BLaER1 (cell line): ENCODE measurements around the gene TNFAIP8.
"Not testable (repeated sequence)": the region's sequence is repeated elsewhere in the genome, so short reads cannot be mapped to it uniquely, and the experiment has no call there.

Experiments
- H3K27ac ChIP-seq: shearing (Covaris generic); formaldehyde crosslinking; 2 replicates; pipeline ENCODE4 v1.8.1; 2022
- H3K27me3 ChIP-seq: shearing (Covaris generic); formaldehyde crosslinking; 2 replicates; pipeline ENCODE4 v1.8.1; 2022
- H3K36me3 ChIP-seq: shearing (Covaris generic); formaldehyde crosslinking; 2 replicates; pipeline ENCODE4 v1.8.1; 2022
- H3K4me1 ChIP-seq: shearing (Covaris generic); formaldehyde crosslinking; 2 replicates; pipeline ENCODE4 v1.8.1; 2022
- H3K4me2 ChIP-seq: shearing (Covaris generic); formaldehyde crosslinking; 2 replicates; pipeline ENCODE4 v1.8.1; 2022
- H3K4me3 ChIP-seq: shearing (Covaris generic); formaldehyde crosslinking; 2 replicates; pipeline ENCODE4 v1.8.1; 2022
- H3K9ac ChIP-seq: shearing (Covaris generic); formaldehyde crosslinking; 2 replicates; pipeline ENCODE4 v1.8.1; 2022
- H3K9me3 ChIP-seq: shearing (Covaris generic); formaldehyde crosslinking; 2 replicates; pipeline ENCODE4 v1.8.1; 2022
- H4K20me1 ChIP-seq: shearing (Covaris generic); formaldehyde crosslinking; 2 replicates; pipeline ENCODE4 v1.8.1; 2022
- Cebpa-rat ChIP-seq: shearing (Covaris generic); IDR thresholded peaks from 2 replicates; pipeline ENCODE4 v1.8.1; 2022

Gene TNFAIP8

GRCh38 chr5:119427060-119427459 lies 71.2 kb downstream of the TNFAIP8 start:
- H3K27ac ChIP-seq = no peak overlapping the region
- peaks cover 6% of the 10 kb centered on the region; the same call in 1 of the 2 replicates for H3K4me1 ChIP-seq
- no peak overlapping the region for H3K4me2 ChIP-seq
- H3K4me3 ChIP-seq = no peak overlapping the region
- no peaks in the 10 kb centered on the region for H3K27me3 ChIP-seq
- H3K9ac ChIP-seq = no peak overlapping the region
- TF ChIP-seq Cebpa-rat = no peak
- no peaks in the 10 kb centered on the region for H3K36me3 ChIP-seq
- H4K20me1 ChIP-seq = no peaks in the 10 kb centered on the region
- 0 out of 2 replicates have a peak, but pooled peaks cover under 1% of the 10 kb centered on the region for H3K9me3 ChIP-seq

- not testable (repeated sequence) for H3K4me3 ChIP-seq, H3K4me2 ChIP-seq, H4K20me1 ChIP-seq, H3K27ac ChIP-seq, H3K9ac ChIP-seq, H3K27me3 ChIP-seq, H3K9me3 ChIP-seq, H3K4me1 ChIP-seq, H3K36me3 ChIP-seq
Measured at GRCh38 chr5:119427596-119427995, 71.8 kb downstream of the TNFAIP8 start.

- H3K36me3 ChIP-seq, H3K4me3 ChIP-seq, H3K27ac ChIP-seq, H3K4me2 ChIP-seq, H4K20me1 ChIP-seq, H3K9me3 ChIP-seq, H3K27me3 ChIP-seq, H3K4me1 ChIP-seq, H3K9ac ChIP-seq: not testable (repeated sequence)
Measured at GRCh38 chr5:119428166-119428565, 72.3 kb downstream of the TNFAIP8 start.

- not testable (repeated sequence) for H3K4me3 ChIP-seq, H3K9me3 ChIP-seq, H3K27ac ChIP-seq, H3K36me3 ChIP-seq, H3K4me2 ChIP-seq, H3K4me1 ChIP-seq, H4K20me1 ChIP-seq, H3K9ac ChIP-seq, H3K27me3 ChIP-seq
Measured at GRCh38 chr5:119428574-119428973, 72.8 kb downstream of the TNFAIP8 start.

GRCh38 chr5:119432674-119433237 lies 76.9 kb downstream of the TNFAIP8 start:
- peaks cover 32% of the 10 kb centered on the region for H3K9me3 ChIP-seq
- H3K27me3 ChIP-seq, H3K4me2 ChIP-seq, H3K4me1 ChIP-seq, H3K4me3 ChIP-seq, H3K9ac ChIP-seq, H3K27ac ChIP-seq, H3K36me3 ChIP-seq, H4K20me1 ChIP-seq: not testable (repeated sequence)

GRCh38 chr5:119435436-119436132 lies 79.8 kb downstream of the TNFAIP8 start:
- Histone ChIP-seq H3K27ac (no peak overlapping the region), H3K4me3 (no peak overlapping the region), H4K20me1 (no peaks in the 10 kb centered on the region), H3K27me3 (no peaks in the 10 kb centered on the region), H3K36me3 (no peaks in the 10 kb centered on the region), H3K4me1 (no peaks in the 10 kb centered on the region), H3K4me2 (no peak overlapping the region), H3K9ac (no peak overlapping the region), H3K9me3 (peaks cover 32% of the 10 kb centered on the region)
- no peak for TF ChIP-seq Cebpa-rat

GRCh38 chr5:119437785-119438586 lies 82.2 kb downstream of the TNFAIP8 start:
- H4K20me1 ChIP-seq, H3K4me1 ChIP-seq, H3K9ac ChIP-seq, H3K27me3 ChIP-seq, H3K4me2 ChIP-seq, H3K4me3 ChIP-seq, H3K36me3 ChIP-seq, H3K27ac ChIP-seq: not testable (repeated sequence)
- H3K9me3 ChIP-seq = peaks cover 22% of the 10 kb centered on the region

GRCh38 chr5:119438587-119438917 lies 82.7 kb downstream of the TNFAIP8 start:
- not testable (repeated sequence) for H3K4me2 ChIP-seq, H3K27me3 ChIP-seq, H3K9ac ChIP-seq, H4K20me1 ChIP-seq, H3K27ac ChIP-seq, H3K36me3 ChIP-seq, H3K4me1 ChIP-seq, H3K4me3 ChIP-seq
- peaks cover 22% of the 10 kb centered on the region for H3K9me3 ChIP-seq

GRCh38 chr5:119439140-119439631 lies 83.4 kb downstream of the TNFAIP8 start:
- Histone ChIP-seq H3K4me1 (no peaks in the 10 kb centered on the region), H3K9me3 (peaks cover 19% of the 10 kb centered on the region), H3K27me3 (no peaks in the 10 kb centered on the region), H3K9ac (no peak overlapping the region), H3K4me2 (no peak overlapping the region), H3K27ac (no peak overlapping the region), H3K36me3 (no peaks in the 10 kb centered on the region), H3K4me3 (no peak overlapping the region), H4K20me1 (no peaks in the 10 kb centered on the region)
- no peak for TF ChIP-seq Cebpa-rat

- not testable (repeated sequence) for H3K27ac ChIP-seq, H3K27me3 ChIP-seq, H3K4me2 ChIP-seq, H3K4me3 ChIP-seq, H3K4me1 ChIP-seq, H4K20me1 ChIP-seq, H3K9ac ChIP-seq, H3K36me3 ChIP-seq
- peaks cover 17% of the 10 kb centered on the region for H3K9me3 ChIP-seq
Measured at GRCh38 chr5:119439632-119440031, 83.8 kb downstream of the TNFAIP8 start.

- not testable (repeated sequence) for H3K9me3 ChIP-seq, H3K27ac ChIP-seq, H3K36me3 ChIP-seq
Measured at GRCh38 chr5:119444643-119445042, 88.8 kb downstream of the TNFAIP8 start.

More at GRCh38 chr5:119444643-119445042, 88.8 kb downstream of the TNFAIP8 start:
- H3K4me2 ChIP-seq, H3K4me1 ChIP-seq, H4K20me1 ChIP-seq, H3K9ac ChIP-seq, H3K4me3 ChIP-seq, H3K27me3 ChIP-seq: not testable (repeated sequence)
